Caco-2 (cell line): ENCODE results near the gene UBA3. TPM values are rescaled to one million over a fixed set of nuclear protein-coding genes. Genes with fewer than 3 reads are reported as not detected.

Experiments
- BruUV-seq: library from RNA; stranded (reverse); fragments of 400-500 nt; replicated peaks from 2 replicates; lab custom pipeline; 2021; lab: Mats Ljungman, UMichigan
- CTCF ChIA-PET: fragments of 300-600 bp; sonication (Branson Sonifier 250); formaldehyde crosslinking; loops from one replicate; lab custom pipeline; 2022; ENCODE audit warnings: antibody characterized with exemption; lab: Charles Lee
- POLR2A ChIA-PET: fragments of 300-600 bp; sonication (Branson Sonifier 250); formaldehyde crosslinking; loops from one replicate; lab custom pipeline; 2022; ENCODE audit warnings: antibody characterized with exemption; lab: Charles Lee
- DNase-seq, 2 experiments: peaks; one replicate each; pipeline versions ENCODE4 v3.0.0 to v3.0.0-alpha.2; 2020 to 2022
- H3K27me3 ChIP-seq: replicated peaks from 2 replicates; pipeline ENCODE4 v1.6.0; 2011; ENCODE audit warnings: low read length; ENCODE audit not compliant: control insufficient read depth, insufficient read depth
- H3K36me3 ChIP-seq: 2 replicates; pipeline ENCODE4 v1.5.1; 2011; ENCODE audit warnings: low read length; ENCODE audit not compliant: control insufficient read depth, insufficient read depth
- H3K4me1 ChIP-seq: fragments of 250-450 bp; sonication (Bioruptor Pico); 2 replicates; pipeline ENCODE4 v1.5.1; 2020; ENCODE audit warnings: mild to moderate bottlenecking
- H3K4me3 ChIP-seq: 2 replicates; pipeline ENCODE4 v1.5.1; 2011; ENCODE audit warnings: low read depth, mild to moderate bottlenecking, control low read depth, low read length
- H3K9me3 ChIP-seq: fragments of 250-450 bp; sonication (Bioruptor Pico); 2 replicates; pipeline ENCODE4 v1.5.1; 2020; ENCODE audit warnings: mild to moderate bottlenecking, moderate library complexity
- H3K27ac Mint-ChIP-seq: one replicate; pipeline ENCODE4 v1.8.0; 2022; ENCODE audit warnings: mixed read lengths; ENCODE audit not compliant: unreplicated experiment
- H3K27me3 Mint-ChIP-seq: one replicate; pipeline ENCODE4 v1.8.0; 2022; ENCODE audit warnings: mixed read lengths; ENCODE audit not compliant: insufficient read depth, unreplicated experiment
- H3K36me3 Mint-ChIP-seq: one replicate; pipeline ENCODE4 v1.8.0; 2022; ENCODE audit warnings: mild to moderate bottlenecking, mixed read lengths; ENCODE audit not compliant: insufficient read depth, unreplicated experiment
- H3K4me1 Mint-ChIP-seq: one replicate; pipeline ENCODE4 v1.8.0; 2022; ENCODE audit warnings: low read depth, mixed read lengths; ENCODE audit not compliant: unreplicated experiment
- H3K4me3 Mint-ChIP-seq: one replicate; pipeline ENCODE4 v1.8.0; 2022; ENCODE audit warnings: mild to moderate bottlenecking, moderate library complexity, mixed read lengths; ENCODE audit not compliant: unreplicated experiment
- H3K9me3 Mint-ChIP-seq: one replicate; pipeline ENCODE4 v1.8.0; 2022; ENCODE audit warnings: mixed read lengths; ENCODE audit not compliant: unreplicated experiment
- CTCF ChIP-seq, 2 experiments: fragments of 200-600 bp in 1 of 2; IDR thresholded peaks; 1 replicate in 1 of 2; 2 replicates in 1 of 2; pipeline versions ENCODE4 v1.5.1 to v1.8.0; 2011 to 2022; ENCODE audit warnings: antibody characterized with exemption in 1 of 2, control low read depth in 1 of 2, inconsistent platforms in 1 of 2, low read depth in 1 of 2, low read length in 1 of 2, mild to moderate bottlenecking in 1 of 2, moderate library complexity in 1 of 2; ENCODE audit not compliant: insufficient read depth in 1 of 2, severe bottlenecking in 1 of 2, unreplicated experiment in 1 of 2
- intact Hi-C: fragments of 100-400 bp; cut with micrococcal nuclease; formaldehyde crosslinking; loops from one replicate; pipeline ENCODE4 v1.10.0; 2022; ENCODE audit not compliant: unreplicated experiment
- total RNA-seq: library from RNA; stranded (reverse); gene quantifications from 2 replicates; pipeline ENCODE4 v1.2.3, GENCODE V29; 2022

The UBA3 gene
- total RNA-seq, 1 experiment from 2014 or later, result 49.6 TPM

- DNase-seq, result no peak
- no TSS peak for BruUV-seq
- Histone ChIP-seq H3K4me1 (0 out of 2 replicates have a peak, but pooled peaks cover 3% of the 10 kb centered on the region), H3K27me3 (no peaks in the 10 kb centered on the region), H3K4me3 (no peak overlapping the region), H3K9me3 (no peaks in the 10 kb centered on the region), H3K36me3 (no peaks in the 10 kb centered on the region)
- Mint-ChIP-seq H3K4me3 (no peak overlapping the region), H3K9me3 (no peaks in the 10 kb centered on the region), H3K4me1 (peaks cover 13% of the 10 kb centered on the region), H3K36me3 (no peaks in the 10 kb centered on the region), H3K27ac (no peak overlapping the region), H3K27me3 (no peaks in the 10 kb centered on the region)
- ChIA-PET CTCF (no interaction called here), POLR2A (no interaction called here)
- intact Hi-C loops, result no loop called here
- TF ChIP-seq CTCF (IDR thresholded peaks at IDR 0.05; ENCODE audit: insufficient read depth in 1 of 2, low read depth in 1 of 2, low read length in 1 of 2, severe bottlenecking in 1 of 2, unreplicated experiment in 1 of 2), result no peak
These were observed 14.5 kb upstream of the UBA3 start for GRCh38 chr3:69094467-69095205.

GRCh38 chr3:69092030-69092516 is 11.9 kb upstream of the UBA3 start:
- no peaks in the 10 kb centered on the region for H3K36me3 Mint-ChIP-seq
- no TSS peak for BruUV-seq
- Histone ChIP-seq H3K4me1 (peaks cover 11% of the 10 kb centered on the region), H3K4me3 (no peak overlapping the region), H3K27me3 (no peaks in the 10 kb centered on the region), H3K36me3 (no peaks in the 10 kb centered on the region), H3K9me3 (no peaks in the 10 kb centered on the region)
- no peak overlapping the region for H3K4me3 Mint-ChIP-seq
- no peak for TF ChIP-seq CTCF (IDR thresholded peaks at IDR 0.05; ENCODE audit: insufficient read depth in 1 of 2, low read depth in 1 of 2, low read length in 1 of 2, severe bottlenecking in 1 of 2, unreplicated experiment in 1 of 2)
- H3K4me1 Mint-ChIP-seq, result peaks cover 20% of the 10 kb centered on the region
- H3K9me3 Mint-ChIP-seq, result no peaks in the 10 kb centered on the region
- H3K27ac Mint-ChIP-seq, result no peak overlapping the region
- H3K27me3 Mint-ChIP-seq, result no peaks in the 10 kb centered on the region
- DNase-seq, result no peak
- intact Hi-C loops, result no loop called here
- CTCF ChIA-PET, result no interaction called here
- POLR2A ChIA-PET, result interaction anchor here (0.7 kb wide), 1 partner anchor 375 kb away, joined by 9 read pairs; no protein-coding TSS in a partner anchor

- H3K4me1 Mint-ChIP-seq, result peaks cover 20% of the 10 kb centered on the region
- no peak overlapping the region for H3K4me3 Mint-ChIP-seq
- no peaks in the 10 kb centered on the region for H3K9me3 ChIP-seq
- H3K36me3 Mint-ChIP-seq, result no peaks in the 10 kb centered on the region
- peaks cover 11% of the 10 kb centered on the region for H3K4me1 ChIP-seq
- H3K9me3 Mint-ChIP-seq, result no peaks in the 10 kb centered on the region
- no peak overlapping the region for H3K4me3 ChIP-seq
- no peak overlapping the region for H3K27ac Mint-ChIP-seq
- H3K36me3 ChIP-seq, result no peaks in the 10 kb centered on the region
- DNase-seq, result no peak
- ChIA-PET POLR2A (interaction anchor here (0.6 to 0.7 kb wide), 2 partner anchors 19 to 376 kb away, joined by 3 to 9 read pairs; no protein-coding TSS in a partner anchor), CTCF (no interaction called here)
- no peaks in the 10 kb centered on the region for H3K27me3 ChIP-seq
- intact Hi-C loops, result no loop called here
- TF ChIP-seq CTCF (IDR thresholded peaks at IDR 0.05; ENCODE audit: insufficient read depth in 1 of 2, low read depth in 1 of 2, low read length in 1 of 2, severe bottlenecking in 1 of 2, unreplicated experiment in 1 of 2), result no peak
- no peaks in the 10 kb centered on the region for H3K27me3 Mint-ChIP-seq
- no TSS peak for BruUV-seq
These were observed 11.3 kb upstream of the UBA3 start for GRCh38 chr3:69091389-69092029.
